NCI-H446 (cell line): ENCODE data around the gene CRYBB1.

Experiments
- DNase-seq, 2 experiments: peaks; one replicate each; lab custom pipeline; 2025; lab: John Stamatoyannopoulos, UW

CRYBB1 gene

DNA sequence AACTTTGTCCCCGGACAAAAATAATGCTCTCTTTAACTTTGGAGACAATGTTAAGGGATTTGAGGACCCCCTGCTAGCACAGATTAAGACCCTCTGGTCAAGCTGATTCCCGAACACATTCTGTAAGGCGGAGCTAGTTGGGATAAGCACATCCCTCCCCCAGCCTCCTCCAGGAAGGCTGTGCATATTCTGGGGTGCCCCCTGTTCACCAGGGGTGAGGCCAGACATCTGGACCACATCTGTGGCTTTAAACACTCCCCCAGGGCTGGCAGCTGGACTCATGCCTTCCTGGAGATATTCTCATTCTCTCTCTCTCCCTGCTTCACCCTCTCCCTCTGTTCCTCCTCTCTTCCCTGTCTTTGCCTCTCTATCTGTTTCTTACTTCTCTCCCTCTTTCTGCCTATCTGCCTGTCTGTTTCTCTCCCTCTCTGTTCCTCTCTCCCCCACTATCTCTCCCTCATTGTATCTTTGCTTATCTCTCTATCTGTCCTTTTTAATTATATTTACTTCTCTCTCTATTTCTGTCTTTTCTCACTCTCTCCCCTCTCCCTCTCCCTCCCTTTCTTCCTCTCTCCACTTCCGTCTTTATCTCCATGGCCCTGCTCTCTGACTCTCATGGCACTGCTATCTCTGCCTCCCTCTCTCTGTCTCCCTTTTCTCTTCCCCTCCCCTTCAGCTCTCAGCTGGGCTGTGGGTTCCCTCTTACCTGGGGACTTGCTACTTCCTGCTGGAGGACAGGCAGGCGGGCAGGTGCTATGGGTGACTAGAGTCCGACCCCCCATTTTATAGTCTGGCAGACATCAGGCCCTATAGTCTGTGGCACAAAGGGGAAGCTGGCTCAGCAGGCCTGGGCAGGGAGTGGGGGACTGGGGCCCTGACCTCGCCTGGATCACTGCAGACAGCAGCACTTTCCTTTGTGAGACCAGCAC, at the start of gene CRYBB1:
TSS of gene CRYBB1 (minus strand) at position 757 of the 929 bp plus-strand sequence. CDS start 1,708 bp downstream, outside the sequence.
- no peak for DNase-seq

DNA sequence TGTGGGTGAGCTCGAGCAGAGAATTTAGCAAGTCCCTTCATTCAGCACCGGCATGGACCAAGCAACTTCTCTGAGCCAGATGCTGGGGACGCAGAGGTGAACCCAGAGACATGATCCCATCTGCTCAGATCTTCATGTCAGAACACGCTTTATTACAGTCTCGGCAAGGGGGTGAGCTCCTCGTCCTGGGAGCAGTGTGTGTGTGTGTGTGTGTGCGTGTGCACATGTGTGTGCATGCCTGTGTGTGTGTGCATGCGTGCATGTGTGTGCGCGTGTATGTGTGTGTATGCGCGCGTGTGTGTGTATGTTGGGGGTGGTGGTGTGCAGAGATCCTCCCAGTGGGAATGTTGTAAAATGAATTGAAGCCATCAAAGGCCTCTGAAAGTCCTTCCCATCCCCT, 49.3 kb upstream of the CRYBB1 start:
- no peak for DNase-seq

DNA sequence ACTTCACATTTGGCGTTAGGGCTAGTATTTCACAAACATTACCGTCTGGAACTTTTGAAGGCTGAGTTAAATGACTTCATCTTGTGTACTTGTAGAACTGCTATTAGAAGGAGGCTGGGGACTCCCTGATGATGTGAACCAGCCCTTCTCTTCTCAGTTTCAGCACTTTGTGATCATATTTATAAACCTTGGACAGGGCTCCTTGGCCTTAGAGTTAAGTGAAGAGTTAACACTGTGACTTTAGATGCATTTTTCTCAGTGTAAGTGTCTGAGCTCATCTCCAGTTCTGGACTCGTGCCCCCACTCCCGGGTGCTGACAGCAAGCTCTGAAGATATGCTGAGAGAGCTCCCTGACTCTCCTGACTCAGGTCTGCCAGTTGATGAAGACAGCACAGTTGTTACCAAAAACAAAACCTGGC, 48.0 kb upstream of the CRYBB1 start:
- DNase-seq = no peak

- DNase-seq = no peak
These were observed 45.6 kb upstream of the CRYBB1 start for GRCh38 chr22:26663374-26663923.

DNA sequence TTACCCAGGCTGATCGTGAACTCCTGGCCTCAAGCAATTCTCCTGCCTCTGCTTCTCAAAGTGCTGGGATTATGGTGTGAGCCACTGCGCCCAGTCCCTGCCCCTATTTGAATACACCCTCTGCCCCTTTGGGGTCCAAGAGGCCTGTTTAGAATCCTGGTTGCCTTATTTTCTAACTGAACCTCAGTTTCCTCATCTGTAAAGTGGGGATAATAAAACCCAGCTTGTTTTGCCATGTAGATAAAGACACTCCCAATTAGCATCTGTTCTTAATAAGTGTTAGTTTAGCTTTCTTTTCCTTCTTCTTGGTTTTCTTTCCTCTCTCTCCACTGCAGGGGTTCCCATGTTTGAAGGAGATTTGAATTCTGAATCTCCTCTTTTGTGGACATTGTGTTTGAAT, 44.3 kb upstream of the CRYBB1 start:
- no peak for DNase-seq

GRCh38 chr22:26660961-26661578, 43.2 kb upstream of the CRYBB1 start:
- DNase-seq = no peak

DNA sequence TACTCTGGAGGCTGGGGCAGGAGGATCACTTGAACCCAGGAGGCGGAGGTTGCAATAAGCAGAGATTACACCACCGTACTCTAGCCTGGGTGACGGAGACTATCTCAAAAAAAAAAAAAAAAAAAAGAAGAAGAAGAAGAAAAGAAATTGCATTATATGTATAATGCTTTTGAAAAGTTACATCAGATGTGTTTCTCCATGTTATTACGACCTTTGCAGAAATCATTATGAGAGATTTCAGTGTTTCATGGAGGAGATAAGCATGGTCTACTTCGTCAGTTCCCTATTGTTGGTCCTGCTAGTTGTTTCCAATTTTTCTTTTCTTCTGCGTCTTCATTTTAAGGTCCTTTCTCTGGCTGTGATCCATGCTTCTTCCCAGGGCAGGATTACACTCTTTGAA, 42.5 kb upstream of the CRYBB1 start:
- no peak for DNase-seq

DNA sequence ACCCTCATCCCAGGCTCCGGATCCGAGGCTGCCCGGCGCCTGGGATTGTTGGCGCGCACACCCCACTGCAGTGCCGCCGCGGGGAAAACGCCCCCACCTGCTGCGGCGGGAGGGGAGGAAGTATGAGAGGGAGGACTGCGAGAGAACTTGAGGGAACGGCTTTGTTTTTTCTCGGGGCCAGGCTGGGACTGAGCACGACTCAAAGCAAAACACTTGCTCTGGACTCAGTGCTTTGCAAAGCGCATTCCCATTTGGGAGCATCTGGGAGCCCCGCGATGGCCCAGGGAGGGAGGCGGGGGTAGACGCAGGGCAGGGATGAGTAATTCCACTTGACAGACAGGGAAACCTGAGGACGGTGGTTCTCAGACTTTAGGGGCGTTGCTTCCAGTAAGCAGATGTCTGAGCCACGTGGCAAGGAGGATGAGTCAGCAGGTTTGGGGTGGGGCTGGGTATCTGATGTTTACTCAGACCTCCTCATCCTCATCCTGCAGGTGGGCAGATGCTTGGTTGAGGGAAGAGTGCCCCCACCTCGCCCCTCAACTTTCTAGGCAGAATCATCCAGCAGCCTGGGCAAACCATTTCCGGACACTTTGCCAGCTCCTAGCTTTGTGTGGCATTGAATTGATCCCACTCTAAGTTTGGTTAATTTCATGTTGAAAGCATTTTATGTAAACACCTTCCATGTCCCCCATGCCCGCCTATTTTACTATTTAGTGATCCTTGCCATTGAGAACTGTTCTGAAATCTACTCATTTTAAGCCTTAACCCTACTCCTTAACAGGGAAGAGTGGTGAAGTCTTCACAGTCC, 41.0 kb upstream of the CRYBB1 start:
- DNase-seq = peak; percentile 76 to 88

DNA sequence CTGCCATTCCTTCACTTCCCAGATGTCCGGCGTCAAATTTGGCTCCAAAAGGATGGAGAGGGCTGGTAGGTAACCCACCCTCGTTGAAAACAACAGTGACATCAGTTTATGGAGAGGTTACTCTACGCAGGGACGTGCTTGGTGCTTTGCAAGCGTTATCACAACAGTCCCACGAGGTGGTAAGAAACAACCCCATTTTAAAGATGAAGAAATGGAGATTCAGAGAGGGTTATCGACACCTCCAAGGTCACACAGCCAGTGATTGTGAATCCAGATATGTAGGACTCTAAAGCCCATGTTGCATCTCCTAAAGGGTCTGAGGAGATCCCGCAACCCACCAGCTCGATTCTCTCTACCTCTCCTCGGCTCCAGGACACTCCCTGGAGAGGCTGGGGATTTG, 40.3 kb upstream of the CRYBB1 start:
- DNase-seq = no peak

DNA sequence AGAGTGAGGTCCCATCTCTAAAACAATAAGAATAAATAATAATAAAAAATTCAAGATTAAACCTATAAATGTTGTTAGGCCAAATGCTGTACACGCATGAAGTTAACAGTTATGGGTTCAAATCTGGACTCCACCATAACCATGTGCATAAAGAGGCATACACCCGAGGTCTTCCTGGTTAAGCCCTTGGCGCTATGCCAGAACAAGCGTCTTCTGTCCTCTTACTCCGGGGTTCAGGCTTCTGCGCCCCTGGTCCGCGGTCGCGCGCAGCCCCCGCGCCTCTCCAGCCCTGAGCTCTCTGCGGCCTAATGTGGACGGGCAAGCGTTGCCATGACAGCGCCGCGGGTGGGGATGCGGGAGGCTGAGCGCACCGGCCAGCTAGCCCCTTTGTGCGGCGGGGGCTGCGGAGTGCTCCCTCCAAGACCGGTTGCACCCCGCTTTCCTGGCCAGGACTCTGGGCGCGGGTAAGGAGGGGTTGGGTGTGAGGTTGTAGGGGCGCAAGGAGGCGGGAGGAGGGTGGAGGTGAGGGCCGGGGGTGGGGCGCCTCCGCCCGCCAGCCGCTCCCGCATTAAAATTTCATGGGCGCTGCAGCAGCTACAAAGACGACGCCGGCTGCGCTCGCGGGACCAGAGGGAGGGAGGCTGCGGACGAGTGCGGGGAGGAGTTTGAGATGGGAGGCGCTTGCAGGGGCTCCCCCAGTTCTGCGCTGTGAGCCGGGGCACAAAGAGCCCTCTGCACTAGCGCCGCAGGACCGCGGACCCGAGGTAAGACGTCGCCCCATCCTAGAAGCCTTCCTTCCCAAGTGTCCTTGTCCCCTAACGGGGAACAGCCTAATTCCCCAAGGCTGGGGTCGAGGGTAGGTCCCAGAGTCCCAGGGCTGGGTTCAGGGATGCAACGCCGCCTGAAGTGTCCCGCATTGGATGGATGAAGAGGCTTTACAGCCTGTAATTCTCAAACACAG, 39.3 kb upstream of the CRYBB1 start, which contains the start of gene MIAT:
TSS of gene MIAT (plus strand) at position 698 of the 961 bp plus-strand sequence.
- no peak for DNase-seq

DNA sequence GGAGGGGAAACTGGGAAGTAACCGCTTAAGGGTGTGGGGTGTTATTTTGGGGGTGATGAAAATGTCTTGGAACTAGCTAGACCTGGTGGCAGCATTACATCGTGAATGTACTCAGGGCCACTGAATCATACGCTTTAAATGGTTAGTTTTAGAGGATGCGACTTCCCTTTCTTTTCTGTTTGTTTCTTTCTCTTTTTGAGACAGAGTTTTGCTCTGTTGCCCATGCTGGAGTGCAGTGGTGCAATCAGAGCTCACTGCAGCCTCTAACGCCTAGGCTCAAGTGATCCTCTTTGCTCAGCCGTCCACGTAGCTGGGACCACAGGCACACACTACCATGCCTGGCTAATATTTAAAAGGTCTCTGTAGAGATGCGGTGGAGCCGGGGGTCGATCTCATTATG, 34.0 kb upstream of the CRYBB1 start:
- DNase-seq = no peak

GRCh38 chr22:26650722-26651421, 33.0 kb upstream of the CRYBB1 start:
- DNase-seq = no peak

DNA sequence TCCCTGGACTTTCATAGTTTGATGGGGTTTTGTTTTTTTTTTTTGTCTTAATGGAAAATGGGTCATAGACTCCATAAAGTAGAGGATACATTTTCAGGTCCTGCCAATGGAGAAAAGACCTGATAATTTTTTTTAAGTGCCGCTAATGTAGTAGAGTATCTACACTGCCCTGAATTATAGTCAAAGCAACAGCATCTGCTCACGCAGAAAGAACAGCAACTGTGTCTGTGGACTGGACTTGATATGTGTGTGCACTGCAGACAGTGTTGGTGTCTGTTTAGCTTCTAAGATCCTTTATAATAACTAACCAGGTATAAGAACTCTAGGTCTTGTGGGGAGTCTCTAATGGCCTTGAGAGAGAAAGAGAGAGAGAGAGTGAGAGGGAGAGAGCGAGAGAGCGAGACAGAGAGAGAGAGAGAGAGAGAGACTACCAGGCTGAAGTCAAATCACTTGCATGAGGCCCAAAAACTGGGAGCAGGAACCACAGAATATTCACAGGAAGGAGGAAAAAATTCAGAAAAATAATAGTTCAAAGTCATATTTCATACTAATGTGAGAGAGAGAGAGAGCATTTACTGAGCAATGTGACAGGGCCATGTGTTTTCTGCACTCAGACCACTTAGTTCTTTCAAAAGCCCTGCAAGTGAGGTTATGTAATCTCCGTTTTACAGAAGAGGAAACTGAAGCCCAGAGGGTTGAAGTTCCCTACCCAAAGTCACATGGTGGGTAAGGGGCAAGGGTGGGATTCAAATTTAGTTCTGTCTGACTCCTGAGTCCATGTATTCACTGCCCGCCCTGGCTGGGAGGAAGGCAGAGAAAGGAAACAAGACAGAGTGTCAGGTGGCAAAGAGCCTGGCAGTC, 30.9 kb upstream of the CRYBB1 start:
- no peak for DNase-seq

- DNase-seq = no peak
These were observed 30.2 kb upstream of the CRYBB1 start for GRCh38 chr22:26648011-26648497.

- no peak for DNase-seq
These were observed 28.3 kb upstream of the CRYBB1 start for GRCh38 chr22:26646158-26646557.

- DNase-seq = no peak
These were observed 25.7 kb upstream of the CRYBB1 start for GRCh38 chr22:26643418-26644100.

DNA sequence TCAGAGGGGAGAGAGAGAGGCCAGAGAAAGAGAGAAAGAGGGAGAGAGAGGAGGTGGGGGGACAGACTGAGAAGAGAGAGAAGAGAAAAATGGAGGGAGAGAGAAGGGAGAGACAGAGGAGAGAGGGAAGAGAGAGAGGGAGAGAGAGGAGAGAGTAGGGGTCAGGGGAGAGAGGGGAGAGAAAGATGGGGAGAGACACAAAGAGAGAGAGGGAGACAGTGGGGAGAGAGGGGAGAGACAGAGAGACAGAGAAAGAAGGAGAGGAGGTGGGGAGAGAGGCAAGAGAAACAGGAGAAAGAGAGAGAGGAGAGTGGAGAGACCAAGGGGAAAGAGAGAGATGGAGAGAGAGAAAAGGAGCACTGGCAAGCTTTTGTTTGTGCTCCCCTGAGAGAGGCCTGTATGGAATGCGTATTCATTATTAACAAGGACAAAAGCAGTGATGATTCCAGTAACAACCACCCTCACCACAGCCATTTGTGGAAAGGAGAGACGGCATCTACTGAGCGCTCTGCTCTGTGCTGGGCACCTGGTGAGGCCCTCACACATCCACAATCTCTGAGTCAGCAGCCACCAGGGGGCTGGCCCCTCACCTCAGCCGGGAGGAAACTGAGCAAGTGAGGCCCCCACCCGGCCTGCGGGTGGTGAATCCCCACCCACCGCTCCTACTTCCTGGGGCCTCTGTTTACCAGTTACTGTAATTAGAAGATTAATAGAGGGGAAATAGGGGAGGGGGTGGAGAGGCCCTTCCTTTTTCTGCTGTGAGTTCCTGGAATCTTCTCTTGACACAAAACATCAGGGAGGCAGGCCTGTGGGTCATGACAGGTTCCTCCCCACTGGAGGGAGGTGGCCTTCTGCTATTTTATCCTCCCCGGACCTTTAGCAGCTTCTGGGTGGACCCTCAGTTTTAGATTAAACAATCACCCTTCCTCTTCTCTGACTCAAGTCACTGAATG, 24.9 kb upstream of the CRYBB1 start:
- no peak for DNase-seq
